HFFc6 (cell line): Measurements from ENCODE around the gene PTPN21. TPM values are rescaled to one million over a fixed set of nuclear protein-coding genes. Genes with fewer than 3 reads are reported as not detected.
A peak's percentile ranks its signal among the peaks of the same experiment; 100 is the strongest.

Source experiments
- DNase-seq: peaks from one replicate; pipeline ENCODE4 v3.0.0-alpha.2; 2018
- H3K27ac Mint-ChIP-seq: 2 replicates; pipeline ENCODE4 v1.8.0; 2020; ENCODE audit warnings: mild to moderate bottlenecking, mixed read lengths
- H3K27me3 Mint-ChIP-seq: 2 replicates; pipeline ENCODE4 v1.8.0; 2021; ENCODE audit warnings: mild to moderate bottlenecking, moderate library complexity, mixed read lengths; ENCODE audit not compliant: insufficient read depth
- H3K36me3 Mint-ChIP-seq: 2 replicates; pipeline ENCODE4 v1.8.0; 2021; ENCODE audit warnings: low read depth, mixed read lengths
- H3K4me1 Mint-ChIP-seq: 2 replicates; pipeline ENCODE4 v1.8.0; 2020; ENCODE audit warnings: low read depth, mixed read lengths
- H3K4me3 Mint-ChIP-seq: 2 replicates; pipeline ENCODE4 v1.8.0; 2020; ENCODE audit warnings: mild to moderate bottlenecking, moderate library complexity, mixed read lengths
- H3K9me3 Mint-ChIP-seq: 2 replicates; pipeline ENCODE4 v1.8.0; 2020; ENCODE audit warnings: mild to moderate bottlenecking, mixed read lengths
- total RNA-seq, 6 experiments: library from RNA; stranded (reverse); fragmentation: NEBNext Ultra II Directional; extraction: Animal tissue kit (Norgen Biotek cat#: 25700); gene quantifications; 2 replicates in 1 of 6; 3 replicates in 5 of 6; pipeline ENCODE4 v1.2.3, GENCODE V29; 2021
- TF ChIP-seq, protein P1 (sequence below): fragments of 200-600 bp; sonication (generic); IDR thresholded peaks from 2 replicates; pipeline ENCODE4 v1.5.0; 2021; ENCODE audit warnings: antibody characterized with exemption, mild to moderate bottlenecking

The PTPN21 gene
- total RNA-seq, 6 experiments from 2014 or later, result 22.0 to 25.9 (median 24.9) TPM

DNA sequence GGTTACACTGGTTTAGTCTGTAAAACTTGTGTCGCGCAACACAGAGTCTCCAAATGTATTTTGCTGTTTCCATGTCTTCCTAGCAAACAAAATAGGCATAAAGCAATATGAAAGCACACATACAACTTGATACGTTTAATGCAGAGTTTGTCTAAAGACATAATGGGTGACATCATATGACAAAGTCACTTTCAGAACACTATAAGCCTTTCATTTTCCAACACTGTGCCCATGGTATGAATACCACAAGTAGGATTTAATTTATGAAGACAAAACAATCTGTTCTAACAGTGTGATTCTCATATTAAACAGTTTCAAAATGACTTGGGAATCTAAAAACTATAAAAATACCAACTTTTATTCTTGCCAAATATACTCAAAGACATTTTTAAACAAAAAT lies 58.4 kb downstream of the PTPN21 start:
- H3K27ac Mint-ChIP-seq, result no peak overlapping the region
- H3K4me3 Mint-ChIP-seq, result no peak overlapping the region
- H3K4me1 Mint-ChIP-seq, result peaks cover 13% of the 10 kb centered on the region
- TF ChIP-seq, protein P1, sequence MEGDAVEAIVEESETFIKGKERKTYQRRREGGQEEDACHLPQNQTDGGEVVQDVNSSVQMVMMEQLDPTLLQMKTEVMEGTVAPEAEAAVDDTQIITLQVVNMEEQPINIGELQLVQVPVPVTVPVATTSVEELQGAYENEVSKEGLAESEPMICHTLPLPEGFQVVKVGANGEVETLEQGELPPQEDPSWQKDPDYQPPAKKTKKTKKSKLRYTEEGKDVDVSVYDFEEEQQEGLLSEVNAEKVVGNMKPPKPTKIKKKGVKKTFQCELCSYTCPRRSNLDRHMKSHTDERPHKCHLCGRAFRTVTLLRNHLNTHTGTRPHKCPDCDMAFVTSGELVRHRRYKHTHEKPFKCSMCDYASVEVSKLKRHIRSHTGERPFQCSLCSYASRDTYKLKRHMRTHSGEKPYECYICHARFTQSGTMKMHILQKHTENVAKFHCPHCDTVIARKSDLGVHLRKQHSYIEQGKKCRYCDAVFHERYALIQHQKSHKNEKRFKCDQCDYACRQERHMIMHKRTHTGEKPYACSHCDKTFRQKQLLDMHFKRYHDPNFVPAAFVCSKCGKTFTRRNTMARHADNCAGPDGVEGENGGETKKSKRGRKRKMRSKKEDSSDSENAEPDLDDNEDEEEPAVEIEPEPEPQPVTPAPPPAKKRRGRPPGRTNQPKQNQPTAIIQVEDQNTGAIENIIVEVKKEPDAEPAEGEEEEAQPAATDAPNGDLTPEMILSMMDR, result no peak
- H3K9me3 Mint-ChIP-seq, result no peaks in the 10 kb centered on the region
- no peak for DNase-seq
- H3K27me3 Mint-ChIP-seq, result no peaks in the 10 kb centered on the region
- peaks cover 26% of the 10 kb centered on the region for H3K36me3 Mint-ChIP-seq

DNA sequence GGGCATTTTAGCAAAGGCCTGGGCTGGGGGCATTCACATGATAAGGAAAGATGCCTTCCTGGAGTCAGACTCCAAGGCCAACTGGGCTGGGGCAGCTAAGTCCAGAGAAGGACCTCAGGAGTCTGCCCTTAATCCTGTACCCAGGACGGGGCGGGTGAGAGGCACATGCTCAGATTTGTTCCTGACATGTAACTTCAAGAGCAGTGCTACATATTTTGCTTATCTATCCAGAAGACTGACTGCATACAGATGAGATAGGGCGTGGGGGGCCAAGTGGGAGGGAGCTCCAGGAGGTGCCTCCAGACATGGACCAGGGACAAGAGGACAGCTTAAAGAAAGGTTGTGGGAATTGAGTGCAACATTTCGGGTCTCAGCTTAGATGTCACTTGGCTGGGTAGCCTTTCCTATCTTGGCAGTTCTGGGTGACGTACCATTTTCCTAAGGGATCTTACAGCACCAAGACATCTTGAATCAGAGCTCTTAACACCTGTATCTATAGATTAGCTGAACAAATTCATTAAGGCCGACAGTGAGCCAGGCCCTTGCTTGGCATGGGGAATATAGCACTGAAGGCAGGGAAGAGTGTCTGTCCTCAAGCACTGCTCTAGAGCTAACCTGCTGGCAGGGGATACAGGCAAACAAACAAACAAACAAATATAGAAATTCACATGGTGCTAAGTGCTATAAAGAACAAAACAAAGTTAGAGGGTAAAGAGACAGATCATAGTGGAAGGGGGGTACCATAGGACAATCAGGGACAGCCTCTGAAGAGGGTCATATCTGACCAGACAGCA lies 61.2 kb downstream of the PTPN21 start:
- H3K4me1 Mint-ChIP-seq, result peaks cover 8% of the 10 kb centered on the region; the same call in 1 of the 2 replicates
- no peaks in the 10 kb centered on the region for H3K9me3 Mint-ChIP-seq
- H3K27me3 Mint-ChIP-seq, result no peaks in the 10 kb centered on the region
- TF ChIP-seq, protein P1, result no peak
- no peak for DNase-seq
- H3K36me3 Mint-ChIP-seq, result peaks cover 14% of the 10 kb centered on the region; the same call in 1 of the 2 replicates
- H3K27ac Mint-ChIP-seq, result no peak overlapping the region; the same call in 1 of the 2 replicates
- no peak overlapping the region for H3K4me3 Mint-ChIP-seq

DNA sequence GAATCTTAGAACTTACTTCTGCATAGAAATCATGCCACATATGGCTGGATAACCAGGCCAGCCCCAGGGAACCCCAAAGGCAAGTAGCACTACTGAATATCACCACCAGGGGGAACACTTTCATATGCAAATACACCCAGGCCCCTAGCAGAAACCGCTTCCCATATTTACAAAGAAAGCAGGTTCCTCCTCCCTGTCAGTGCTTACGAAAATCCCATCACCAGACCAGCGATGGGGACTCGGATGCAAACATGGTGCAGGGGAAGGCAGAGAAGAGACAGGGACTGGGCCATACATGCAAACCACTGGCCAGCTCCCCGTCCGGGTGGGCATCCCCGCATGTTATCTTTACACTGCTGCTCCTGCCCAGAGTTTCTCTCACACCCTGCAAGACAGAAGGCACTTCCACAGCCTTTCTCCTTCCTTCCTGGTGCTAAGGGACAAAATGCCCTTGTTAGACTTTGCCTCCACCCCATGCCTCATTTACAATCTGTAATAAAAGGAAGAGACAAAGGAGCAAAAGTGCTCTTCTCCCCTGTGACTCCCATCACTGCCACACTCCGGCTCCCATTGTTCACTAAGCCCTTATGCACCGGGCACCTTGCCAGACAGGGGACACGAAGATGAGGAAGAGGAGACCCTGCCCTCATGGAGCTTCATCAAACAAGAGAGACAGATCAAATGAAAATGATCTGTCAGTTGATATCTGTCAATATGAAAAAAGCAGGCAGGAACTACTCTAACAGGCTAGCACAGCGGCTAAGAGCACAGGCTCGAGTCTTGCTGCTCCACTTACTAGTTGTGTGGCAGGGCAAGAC lies 62.3 kb downstream of the PTPN21 start:
- no peaks in the 10 kb centered on the region for H3K9me3 Mint-ChIP-seq
- peak; percentile 76 for DNase-seq
- H3K27ac Mint-ChIP-seq, result no peak overlapping the region; the same call in 1 of the 2 replicates
- no peak overlapping the region for H3K4me3 Mint-ChIP-seq
- H3K36me3 Mint-ChIP-seq, result peaks cover 14% of the 10 kb centered on the region; the same call in 1 of the 2 replicates
- peaks cover 8% of the 10 kb centered on the region; the same call in 1 of the 2 replicates for H3K4me1 Mint-ChIP-seq
- TF ChIP-seq, protein P1, result peak; percentile 96
- H3K27me3 Mint-ChIP-seq, result no peaks in the 10 kb centered on the region

DNA sequence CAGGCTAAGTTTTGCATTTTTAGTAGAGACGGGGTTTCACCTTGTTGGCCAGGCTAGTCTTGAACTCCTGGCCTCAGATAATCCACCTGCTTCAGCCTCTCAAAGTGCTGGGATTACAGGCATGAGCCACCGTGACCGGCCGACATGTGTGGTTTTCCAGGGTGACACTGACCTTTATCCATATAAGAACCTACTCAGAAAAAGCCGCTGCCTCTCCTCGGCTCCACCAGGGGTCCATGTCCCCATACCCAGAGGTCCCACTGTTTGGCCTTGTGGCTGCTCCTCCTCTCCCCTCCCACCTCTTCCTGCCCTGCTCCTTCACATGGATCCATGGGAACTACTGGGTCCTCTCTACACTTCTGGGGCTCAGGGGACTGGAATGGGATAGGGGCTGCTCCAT lies 64.6 kb downstream of the PTPN21 start:
- TF ChIP-seq, protein P1, result no peak
- no peaks in the 10 kb centered on the region for H3K4me1 Mint-ChIP-seq

DNA sequence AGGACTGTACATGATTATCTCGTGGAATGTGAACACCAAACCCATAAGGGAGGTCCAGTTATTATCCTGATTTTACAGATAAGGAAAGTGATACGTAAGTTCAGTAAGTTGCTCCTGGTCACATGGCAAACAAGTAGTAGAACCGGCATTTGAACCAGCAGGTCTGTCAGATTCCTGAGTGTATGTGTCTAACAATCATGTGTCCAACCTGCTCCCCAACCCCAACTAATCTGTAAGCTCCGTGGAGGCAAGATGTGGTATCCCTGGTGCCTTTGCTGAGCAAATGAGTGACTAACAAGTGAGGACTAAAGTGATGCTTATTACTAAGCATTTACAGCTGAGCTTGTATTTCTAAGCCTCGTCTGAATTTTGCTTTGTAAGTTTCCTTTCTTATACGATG lies 65.9 kb downstream of the PTPN21 start:
- DNase-seq, result no peak
- peaks cover 7% of the 10 kb centered on the region; the same call in 1 of the 2 replicates for H3K36me3 Mint-ChIP-seq
- TF ChIP-seq, protein P1, result no peak
- H3K4me1 Mint-ChIP-seq, result no peaks in the 10 kb centered on the region
- H3K4me3 Mint-ChIP-seq, result no peak overlapping the region
- H3K9me3 Mint-ChIP-seq, result no peaks in the 10 kb centered on the region
- H3K27ac Mint-ChIP-seq, result no peak overlapping the region
- no peaks in the 10 kb centered on the region for H3K27me3 Mint-ChIP-seq

More for the DNA sequence above, 64.6 kb downstream of the PTPN21 start:
- Mint-ChIP-seq H3K27me3 (no peaks in the 10 kb centered on the region), H3K4me3 (no peak overlapping the region), H3K27ac (no peak overlapping the region), H3K9me3 (no peaks in the 10 kb centered on the region), H3K36me3 (peaks cover 13% of the 10 kb centered on the region; the same call in 1 of the 2 replicates)
- DNase-seq, result no peak
